ENCODE data around the gene PMVK.

PMVK gene

DNA sequence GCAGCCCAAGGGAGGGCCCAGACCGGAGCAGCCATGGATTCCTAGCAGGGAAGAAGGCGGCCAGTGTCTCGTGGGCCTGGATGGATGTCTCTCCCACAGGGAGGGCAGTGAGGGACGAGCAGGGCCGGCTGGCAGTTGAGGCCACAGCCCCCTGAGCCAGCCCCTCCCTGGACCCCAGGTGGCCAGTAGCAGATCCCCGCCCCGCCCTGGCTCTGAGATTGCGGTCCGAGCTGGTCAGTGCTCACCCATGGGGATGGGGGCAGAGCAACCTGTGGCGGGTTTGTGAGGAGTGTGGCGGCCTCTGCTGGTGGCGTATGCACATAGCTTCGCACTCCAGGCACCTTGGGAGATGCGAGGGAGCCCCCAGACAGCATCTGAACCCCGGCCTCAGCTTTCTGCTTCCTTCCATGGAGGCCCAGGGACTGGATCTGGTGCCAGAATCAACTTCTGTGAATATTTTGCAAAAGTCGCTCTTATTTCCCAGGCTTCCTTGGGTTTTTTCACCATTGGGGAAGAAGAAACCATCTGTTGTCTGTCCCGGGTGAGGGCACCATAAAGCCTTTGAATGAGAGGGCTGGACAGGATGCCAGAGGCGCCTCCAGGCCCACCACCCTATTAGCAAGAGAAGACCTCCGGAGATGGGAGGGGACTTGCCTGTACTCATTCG, 58.0 kb downstream of the PMVK start:
- Histone ChIP-seq H3K36me3 (ENCODE audit: low read depth) (no peaks in the 10 kb centered on the region), H3K9me3 (ENCODE audit: severe bottlenecking) (no peaks in the 10 kb centered on the region), H3K4me3 (ENCODE audit: severe bottlenecking) (no peak overlapping the region), H3K4me1 (ENCODE audit: insufficient read depth, poor library complexity, severe bottlenecking) (peaks cover 4% of the 10 kb centered on the region), H3K27ac (ENCODE audit: poor library complexity, severe bottlenecking) (no peak overlapping the region), H3K27me3 (ENCODE audit: insufficient read depth, poor library complexity, severe bottlenecking) (no peaks in the 10 kb centered on the region)
- peak; percentile 87 for ATAC-seq (ENCODE audit: low read depth)
- DNase-seq (ENCODE audit: low spot score) = no peak
- TF ChIP-seq, protein P1, sequence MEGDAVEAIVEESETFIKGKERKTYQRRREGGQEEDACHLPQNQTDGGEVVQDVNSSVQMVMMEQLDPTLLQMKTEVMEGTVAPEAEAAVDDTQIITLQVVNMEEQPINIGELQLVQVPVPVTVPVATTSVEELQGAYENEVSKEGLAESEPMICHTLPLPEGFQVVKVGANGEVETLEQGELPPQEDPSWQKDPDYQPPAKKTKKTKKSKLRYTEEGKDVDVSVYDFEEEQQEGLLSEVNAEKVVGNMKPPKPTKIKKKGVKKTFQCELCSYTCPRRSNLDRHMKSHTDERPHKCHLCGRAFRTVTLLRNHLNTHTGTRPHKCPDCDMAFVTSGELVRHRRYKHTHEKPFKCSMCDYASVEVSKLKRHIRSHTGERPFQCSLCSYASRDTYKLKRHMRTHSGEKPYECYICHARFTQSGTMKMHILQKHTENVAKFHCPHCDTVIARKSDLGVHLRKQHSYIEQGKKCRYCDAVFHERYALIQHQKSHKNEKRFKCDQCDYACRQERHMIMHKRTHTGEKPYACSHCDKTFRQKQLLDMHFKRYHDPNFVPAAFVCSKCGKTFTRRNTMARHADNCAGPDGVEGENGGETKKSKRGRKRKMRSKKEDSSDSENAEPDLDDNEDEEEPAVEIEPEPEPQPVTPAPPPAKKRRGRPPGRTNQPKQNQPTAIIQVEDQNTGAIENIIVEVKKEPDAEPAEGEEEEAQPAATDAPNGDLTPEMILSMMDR (IDR thresholded peaks at IDR 0.05; ENCODE audit: poor library complexity, severe bottlenecking) = peak; percentile 90

DNA sequence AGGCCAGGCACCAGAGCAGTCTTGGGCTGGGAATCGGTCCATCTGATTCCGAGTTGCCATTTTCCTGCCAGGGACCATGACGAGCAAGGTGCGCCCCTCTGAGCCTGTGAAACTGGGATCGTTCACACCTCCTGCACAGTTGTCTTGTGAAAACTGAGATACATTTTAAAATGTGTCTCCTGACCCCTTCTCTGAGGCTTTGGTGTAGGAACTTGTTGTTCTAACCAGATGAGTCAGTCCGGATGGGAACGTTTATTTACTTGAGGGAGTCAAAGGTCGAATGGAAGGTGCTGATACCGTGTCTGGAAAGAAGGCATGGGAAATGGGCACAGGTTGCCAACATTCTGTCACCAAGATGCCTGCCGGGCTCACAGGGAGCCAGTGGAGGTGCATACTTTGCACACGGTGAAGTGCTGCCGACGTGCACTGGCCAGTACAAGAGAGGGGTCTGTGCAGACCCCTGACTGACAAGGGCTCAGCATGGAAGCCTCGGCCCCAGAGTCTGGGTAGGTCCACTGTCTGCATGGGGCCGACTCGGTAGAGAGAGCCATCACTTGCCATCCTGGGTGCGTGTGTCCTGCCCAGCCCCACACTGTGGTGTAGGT, 59.0 kb downstream of the PMVK start:
- no peaks in the 10 kb centered on the region for H3K9me3 ChIP-seq (ENCODE audit: severe bottlenecking)
- no peaks in the 10 kb centered on the region for H3K36me3 ChIP-seq (ENCODE audit: low read depth)
- no peaks in the 10 kb centered on the region for H3K27me3 ChIP-seq (ENCODE audit: insufficient read depth, poor library complexity, severe bottlenecking)
- DNase-seq (ENCODE audit: low spot score) (no peak), ATAC-seq (ENCODE audit: low read depth) (peak; percentile 52; the same call in 2 of the 3 replicates)
- TF ChIP-seq, protein P1 (IDR thresholded peaks at IDR 0.05; ENCODE audit: poor library complexity, severe bottlenecking) = no peak
- no peak overlapping the region for H3K27ac ChIP-seq (ENCODE audit: poor library complexity, severe bottlenecking)
- no peak overlapping the region for H3K4me3 ChIP-seq (ENCODE audit: severe bottlenecking)
- H3K4me1 ChIP-seq (ENCODE audit: insufficient read depth, poor library complexity, severe bottlenecking) = peaks cover 4% of the 10 kb centered on the region

DNA sequence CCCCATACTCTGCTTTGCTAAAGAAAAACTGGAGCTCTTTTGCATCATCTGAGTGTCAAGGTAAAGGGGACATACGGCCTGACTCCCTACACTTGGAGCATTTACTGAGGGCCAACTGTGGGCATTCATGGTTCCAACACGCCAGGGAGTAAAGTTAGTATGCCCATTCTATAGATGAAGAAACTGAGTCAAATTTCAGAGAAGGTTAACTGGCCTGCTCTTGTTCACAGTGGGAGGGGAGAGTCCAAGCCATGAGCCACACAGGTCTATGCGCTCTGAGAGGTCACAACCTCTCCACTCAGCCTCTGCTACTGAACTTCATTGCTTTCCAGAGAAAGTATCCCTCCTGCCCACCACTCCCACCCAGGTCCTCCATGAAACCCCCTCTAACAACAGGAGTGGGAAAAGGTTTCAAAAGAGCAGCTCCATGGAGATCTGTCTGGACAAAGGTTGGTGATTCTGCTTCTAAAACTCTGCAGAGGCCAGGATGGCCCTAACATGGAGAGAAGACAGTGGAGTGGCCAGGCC, 59.6 kb downstream of the PMVK start:
- H3K27me3 ChIP-seq (ENCODE audit: insufficient read depth, poor library complexity, severe bottlenecking) = no peaks in the 10 kb centered on the region
- H3K36me3 ChIP-seq (ENCODE audit: low read depth) = no peaks in the 10 kb centered on the region
- ATAC-seq (ENCODE audit: low read depth) = no peak
- H3K4me1 ChIP-seq (ENCODE audit: insufficient read depth, poor library complexity, severe bottlenecking) = peaks cover 4% of the 10 kb centered on the region
- TF ChIP-seq, protein P1 (IDR thresholded peaks at IDR 0.05; ENCODE audit: poor library complexity, severe bottlenecking) = no peak
- no peaks in the 10 kb centered on the region for H3K9me3 ChIP-seq (ENCODE audit: severe bottlenecking)
- no peak for DNase-seq (ENCODE audit: low spot score)
- H3K27ac ChIP-seq (ENCODE audit: poor library complexity, severe bottlenecking) = no peak overlapping the region
- H3K4me3 ChIP-seq (ENCODE audit: severe bottlenecking) = no peak overlapping the region

Measured in RWPE2 (cell line).